Left lobe of liver (tissue), 2 donors: ENCODE measurements around the gene FAAH. TPM values are rescaled to one million over a fixed set of nuclear protein-coding genes. Genes with fewer than 3 reads are reported as not detected.

ENCODE experiments used
- ATAC-seq: fragments of 200-7000 bp; cut with Tn5 transposase; one replicate; pipeline ENCODE4 v1.9.1; 2020; ENCODE audit warnings: mild to moderate bottlenecking, moderate library complexity
- DNase-seq: peaks from one replicate; pipeline ENCODE4 v3.0.0-alpha.2; 2020; ENCODE audit warnings: low spot score
- total RNA-seq: library from RNA; stranded (reverse); gene quantifications from one replicate; pipeline ENCODE4 v1.2.1, GENCODE V29; 2021
- donor health status: DM: no; HTN: no; CAD: no; lungs with moderate emphysema.
- donor health status: DM: no; HTN: yes; CAD: no.

The FAAH gene
- total RNA-seq, 1 donor from 2014 or later = 38.9 TPM

- no peak for ATAC-seq
- DNase-seq = no peak
Observed at GRCh38 chr1:46448109-46448911, 54.2 kb downstream of the FAAH start.

GRCh38 chr1:46449223-46450159 lies 55.4 kb downstream of the FAAH start:
- ATAC-seq (no peak), DNase-seq (no peak)

DNA sequence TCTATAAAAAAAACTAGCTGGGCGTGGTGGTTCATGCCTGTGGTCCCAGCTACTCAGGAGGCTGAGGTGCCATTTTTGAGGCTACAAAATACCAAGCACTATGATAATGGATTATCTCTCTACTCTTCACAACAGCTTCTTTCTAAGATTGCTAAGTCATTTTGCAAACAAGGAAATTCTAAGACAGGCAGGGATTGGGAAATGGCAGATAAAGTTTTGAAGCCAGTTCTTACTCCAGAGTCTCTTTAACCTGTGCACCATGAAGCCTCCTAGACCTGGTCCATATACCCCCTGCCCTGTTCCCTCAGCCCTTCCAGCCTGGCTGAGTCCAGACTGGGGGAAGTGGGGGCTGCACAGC lies 56.0 kb downstream of the FAAH start:
- ATAC-seq = no peak

DNA sequence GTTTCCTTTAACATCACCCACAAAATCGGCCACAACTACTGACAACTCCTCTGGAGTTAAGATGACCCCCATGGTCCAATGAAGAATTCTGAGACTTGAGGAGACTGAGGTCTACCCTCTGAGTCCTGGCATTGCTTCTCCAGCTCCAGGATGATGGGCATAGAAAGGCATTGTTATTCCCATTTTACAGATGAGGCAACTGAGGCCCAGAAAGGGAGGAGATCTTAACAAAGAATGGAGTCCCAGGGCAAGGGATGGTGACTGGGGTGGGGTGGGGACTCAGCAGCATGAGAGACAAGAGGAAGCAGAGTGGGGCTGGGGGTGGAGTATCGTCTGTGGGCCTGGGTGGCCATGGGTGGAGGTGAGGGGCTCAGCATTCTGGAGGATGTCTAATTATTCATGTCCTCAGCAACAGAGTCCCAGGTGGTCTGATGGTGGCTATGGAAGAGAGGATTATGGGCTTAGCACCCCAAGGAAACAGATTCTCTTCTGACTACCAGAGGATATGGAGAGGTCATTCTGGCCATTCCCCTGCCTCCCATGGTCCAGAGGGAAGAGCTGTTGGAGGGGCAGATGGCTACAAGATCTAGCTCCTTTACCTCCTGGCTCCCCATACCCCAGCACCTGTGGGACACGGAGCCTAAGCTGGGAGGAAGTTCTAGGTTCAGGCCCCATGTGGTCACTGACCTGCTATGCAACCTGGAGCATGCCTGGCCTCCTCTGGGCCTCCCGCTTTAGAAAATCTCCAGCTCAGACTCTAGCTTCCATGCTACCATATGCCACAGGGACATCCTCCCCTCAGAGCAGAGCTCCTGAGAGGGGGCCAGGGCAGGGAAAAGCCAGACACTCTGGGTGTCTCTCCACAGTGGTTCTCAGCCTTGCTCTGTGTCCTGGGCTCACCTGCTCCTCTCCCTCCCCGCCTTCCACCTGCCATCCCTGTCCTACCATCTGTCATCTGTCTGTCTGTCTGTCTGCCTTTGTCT lies 58.1 kb downstream of the FAAH start:
- ATAC-seq (no peak), DNase-seq (no peak)

More for the DNA sequence above, 56.0 kb downstream of the FAAH start:
- no peak for DNase-seq

- ATAC-seq = no peak
- DNase-seq = no peak
Observed at GRCh38 chr1:46452931-46453325, 58.8 kb downstream of the FAAH start.

DNA sequence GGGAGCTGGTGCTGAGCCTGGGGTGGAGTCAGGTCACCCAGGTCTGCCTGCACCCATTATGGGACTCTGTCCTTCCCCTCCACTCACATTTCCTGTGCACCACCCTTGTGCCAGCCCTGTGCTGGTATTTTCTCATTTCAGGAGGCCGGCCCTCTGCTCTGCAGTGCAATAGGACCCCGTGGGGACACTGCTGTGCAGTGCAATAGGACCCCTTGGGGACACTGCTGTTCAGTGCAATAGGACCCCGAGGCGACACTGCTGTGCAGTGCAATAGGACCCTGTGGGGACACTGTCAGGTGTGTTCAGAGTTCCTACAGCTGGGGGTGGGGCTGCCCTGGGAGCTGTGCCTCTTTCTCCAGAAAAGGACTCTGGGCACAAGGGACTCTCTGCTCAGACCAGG lies 59.3 kb downstream of the FAAH start:
- ATAC-seq = no peak

GRCh38 chr1:46455951-46456350 lies 61.8 kb downstream of the FAAH start:
- DNase-seq (no peak), ATAC-seq (no peak)

More for the DNA sequence above, 59.3 kb downstream of the FAAH start:
- DNase-seq = no peak

- DNase-seq (no peak), ATAC-seq (no peak)
Observed at GRCh38 chr1:46456411-46456963, 62.4 kb downstream of the FAAH start.

GRCh38 chr1:46457178-46457577 lies 63.1 kb downstream of the FAAH start:
- DNase-seq = no peak

DNA sequence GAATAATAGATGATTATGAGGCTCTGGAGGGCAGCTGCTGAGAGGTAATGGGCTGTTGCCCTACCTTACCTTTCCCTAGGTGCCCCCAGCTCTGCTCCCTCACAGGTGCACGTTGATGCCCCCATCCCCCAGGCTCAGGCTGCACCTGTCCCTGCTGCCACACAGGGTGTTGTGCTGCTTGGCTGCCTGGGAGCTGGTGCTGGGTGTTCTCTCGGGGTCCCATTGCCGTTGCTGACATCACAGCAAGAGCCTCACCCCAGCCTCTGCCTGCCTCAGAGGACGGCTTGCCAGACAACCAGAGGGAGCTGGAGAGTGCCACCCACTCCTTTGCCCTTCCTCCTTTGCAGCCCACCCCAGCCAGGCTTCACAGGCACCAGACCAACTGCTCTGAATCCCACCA lies 64.1 kb downstream of the FAAH start:
- ATAC-seq = no peak
- no peak for DNase-seq

More at GRCh38 chr1:46457178-46457577, 63.1 kb downstream of the FAAH start:
- no peak for ATAC-seq

DNA sequence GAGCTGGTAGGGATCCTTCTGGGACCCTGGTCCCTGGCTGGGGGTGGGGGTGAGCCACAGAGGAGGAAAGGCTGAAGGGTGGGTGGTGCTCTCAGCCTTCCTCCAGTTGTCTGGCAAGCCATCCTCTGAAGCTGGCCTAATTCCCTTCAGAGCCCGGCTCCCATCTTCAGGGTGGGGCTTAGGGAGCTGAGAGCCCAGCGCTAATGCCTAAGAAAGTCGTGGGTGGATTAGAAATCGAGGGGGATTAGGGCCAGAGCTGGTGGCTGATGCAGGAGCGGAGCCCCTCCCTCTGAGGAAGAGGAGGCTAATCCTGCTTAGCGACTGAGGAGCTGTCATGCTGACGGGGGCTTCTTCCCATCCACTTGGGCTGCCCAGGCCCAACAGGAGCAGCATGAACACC lies 64.7 kb downstream of the FAAH start:
- DNase-seq (no peak), ATAC-seq (no peak)

- ATAC-seq = no peak
- no peak for DNase-seq
Observed at GRCh38 chr1:46459315-46459714, 65.2 kb downstream of the FAAH start.

DNA sequence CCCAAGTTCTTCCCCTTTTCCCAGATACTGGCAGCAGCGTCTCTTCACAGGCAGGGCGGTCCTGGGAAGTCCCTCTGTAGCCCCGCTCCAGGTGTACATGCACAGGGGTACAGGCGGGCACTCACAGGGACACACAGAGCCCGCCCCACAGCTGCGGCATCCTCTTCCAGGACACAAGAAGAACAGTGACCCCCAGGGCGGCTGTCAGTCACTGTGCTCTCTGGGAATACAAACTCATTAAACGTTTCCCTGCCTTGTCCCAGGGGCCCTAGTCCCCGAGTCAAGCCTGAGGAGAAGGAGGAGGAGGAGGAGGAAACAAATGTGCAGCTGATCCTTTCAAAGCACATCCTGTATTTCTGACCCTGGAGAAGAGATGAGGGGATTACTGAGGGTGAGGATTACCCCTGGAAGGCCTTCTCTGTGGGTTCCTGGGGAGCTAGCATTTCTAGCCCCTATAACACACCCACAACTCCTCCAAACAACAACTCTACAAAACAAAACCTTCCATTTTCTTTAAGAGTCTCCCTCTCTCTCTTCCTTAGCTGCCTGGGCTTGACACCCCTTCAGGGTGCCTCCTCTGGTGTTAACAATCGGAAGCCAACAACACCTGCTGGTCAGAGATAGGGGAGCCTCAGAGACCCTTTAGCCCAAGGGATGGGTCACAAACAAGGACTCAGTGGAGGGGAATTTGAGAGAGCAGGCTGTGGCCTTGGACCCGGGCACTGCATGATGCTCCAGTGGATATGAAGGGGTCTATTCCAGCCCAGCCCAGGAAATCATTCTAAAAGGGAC lies 67.1 kb downstream of the FAAH start:
- ATAC-seq = no peak
- DNase-seq = no peak

DNA sequence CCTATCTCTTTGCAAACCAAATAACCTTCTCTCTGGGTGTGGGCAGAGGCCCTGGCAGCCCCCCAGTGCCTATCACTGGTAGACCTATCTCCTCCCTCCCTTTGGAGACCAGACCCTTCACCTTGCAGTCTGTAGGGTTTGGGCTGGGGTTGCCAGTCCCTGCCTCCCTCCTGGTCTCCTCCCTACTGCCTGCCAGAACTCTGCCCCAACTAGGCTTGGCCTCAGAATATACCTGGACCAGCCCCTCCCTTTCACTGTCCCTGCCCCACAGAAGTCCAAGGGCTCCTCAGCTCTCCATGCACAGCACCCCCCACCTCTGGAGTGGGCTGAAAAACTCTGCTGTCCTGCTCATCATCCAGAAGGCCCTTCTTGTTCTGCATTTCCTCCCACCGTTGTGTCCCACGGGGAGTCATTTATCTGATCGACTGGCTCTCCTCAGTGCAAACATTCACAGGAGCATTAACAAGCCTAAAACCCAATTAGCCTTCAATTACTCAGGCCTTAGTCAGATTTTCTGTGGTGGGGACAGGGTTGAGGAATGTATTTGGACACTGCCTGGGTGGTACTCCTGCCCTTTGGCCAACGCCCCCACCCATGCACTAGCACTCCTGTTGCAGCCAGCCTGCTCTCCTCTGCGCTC lies 67.8 kb downstream of the FAAH start:
- ATAC-seq (no peak), DNase-seq (no peak)

Other genes starting within 250 kb of the FAAH start
- gene TSPAN1, start 219.2 kb upstream of the FAAH start, total RNA-seq = 7.7 TPM
- gene P3R3URF, start 217.8 kb upstream of the FAAH start, total RNA-seq = not detected
- 39.8 TPM for gene POMGNT1, start 195.9 kb upstream of the FAAH start, total RNA-seq
- 0.40 TPM for gene LURAP1, start 191.0 kb upstream of the FAAH start, total RNA-seq
- gene RAD54L, start 146.6 kb upstream of the FAAH start, total RNA-seq = 0.33 TPM
- gene LRRC41, start 90.7 kb upstream of the FAAH start, total RNA-seq = 23.1 TPM
- 68.7 TPM for gene UQCRH, start 90.6 kb upstream of the FAAH start, total RNA-seq
- gene NSUN4, start 53.5 kb upstream of the FAAH start, total RNA-seq = 9.3 TPM
- gene DMBX1, start 95.5 kb downstream of the FAAH start, total RNA-seq = not detected
- not detected for gene KNCN, start 157.3 kb downstream of the FAAH start, total RNA-seq
- gene MKNK1, start 210.0 kb downstream of the FAAH start, total RNA-seq = 18.9 TPM
- 5.3 TPM for gene MOB3C, start 222.5 kb downstream of the FAAH start, total RNA-seq